H1 (cell line): Measurements from ENCODE around the gene MSTO1. TPM values are rescaled to one million over a fixed set of nuclear protein-coding genes. Genes with fewer than 3 reads are reported as not detected.

Experiments
- CTCF ChIA-PET: fragments of 300-600 bp; sonication (Branson Sonifier 250); formaldehyde crosslinking; loops from one replicate; lab custom pipeline; 2021; ENCODE audit not compliant: partially characterized antibody; lab: Charles Lee
- POLR2A ChIA-PET: fragments of 300-600 bp; sonication (Branson Sonifier 250); formaldehyde crosslinking; loops from one replicate; lab custom pipeline; 2021; ENCODE audit warnings: inconsistent platforms; ENCODE audit not compliant: partially characterized antibody; lab: Charles Lee
- DNase-seq, 2 experiments: peaks; one replicate each; pipeline versions ENCODE4 v3.0.0 to v3.0.0-alpha.2; 2010 to 2022; ENCODE audit warnings: low spot score in 2 of 2, low read depth in 1 of 2, mixed read lengths in 1 of 2
- FAIRE-seq: peaks from 2 replicates; lab custom pipeline; 2011; peaks lifted over from hg19 to GRCh38; lab: Jason Lieb, UNC
- H2AFZ ChIP-seq: 2 replicates; pipeline ENCODE4 v1.8.1; 2012; ENCODE audit warnings: low read length, inconsistent platforms
- H2AK5ac ChIP-seq: 2 replicates; pipeline ENCODE4 v1.6.1; 2013; ENCODE audit warnings: low read depth, low read length
- H2BK120ac ChIP-seq: replicated peaks from 2 replicates; pipeline ENCODE3; 2013; ENCODE audit warnings: low read depth, low read length, inconsistent platforms
- H2BK12ac ChIP-seq: 2 replicates; pipeline ENCODE4 v1.6.1; 2013; ENCODE audit warnings: low read depth, low read length
- H2BK15ac ChIP-seq: 2 replicates; pipeline ENCODE4 v1.6.1; 2013; ENCODE audit warnings: low read length
- H2BK20ac ChIP-seq: 2 replicates; pipeline ENCODE4 v1.6.1; 2013; ENCODE audit warnings: low read length
- H2BK5ac ChIP-seq: 2 replicates; pipeline ENCODE4 v1.6.1; 2013; ENCODE audit warnings: low read depth, low read length
- H3K14ac ChIP-seq: 2 replicates; pipeline ENCODE4 v1.6.1; 2013; ENCODE audit warnings: inconsistent platforms; ENCODE audit not compliant: insufficient read length
- H3K18ac ChIP-seq: 2 replicates; pipeline ENCODE4 v1.6.1; 2013; ENCODE audit warnings: low read length; ENCODE audit errors: extremely low read depth
- H3K23ac ChIP-seq: 2 replicates; pipeline ENCODE4 v1.6.1; 2013; ENCODE audit warnings: inconsistent platforms; ENCODE audit not compliant: insufficient read length
- H3K23me2 ChIP-seq: 2 replicates; pipeline ENCODE4 v1.6.1; 2013; ENCODE audit warnings: low read depth, low read length
- H3K27ac ChIP-seq: 2 replicates; pipeline ENCODE4 v1.6.1; 2011; ENCODE audit warnings: low read depth, low read length, inconsistent platforms
- H3K27me3 ChIP-seq, 4 experiments: replicated peaks in 1 of 4; 1 replicate in 1 of 4; 2 replicates in 3 of 4; pipeline versions ENCODE4 v1.6.1 to v1.8.1; 2011 to 2013; ENCODE audit warnings: low read length in 3 of 4, mild to moderate bottlenecking in 3 of 4, inconsistent platforms in 2 of 4, mixed read lengths in 2 of 4, moderate library complexity in 1 of 4; ENCODE audit not compliant: control insufficient read depth in 3 of 4, insufficient read depth in 3 of 4; ENCODE audit errors: extremely low read depth in 1 of 4
- H3K36me3 ChIP-seq, 4 experiments: 2 replicates each; pipeline versions ENCODE4 v1.6.1 to v1.8.1; 2011 to 2013; ENCODE audit warnings: mild to moderate bottlenecking in 4 of 4, low read length in 3 of 4, moderate library complexity in 2 of 4, control low read depth in 1 of 4, inconsistent platforms in 1 of 4; ENCODE audit not compliant: insufficient read depth in 4 of 4, control insufficient read depth in 2 of 4
- H3K4ac ChIP-seq: replicated peaks from 2 replicates; pipeline ENCODE3; 2013; ENCODE audit warnings: low read length, low read depth, mixed read lengths, inconsistent platforms; ENCODE audit not compliant: insufficient read length
- H3K4me1 ChIP-seq, 4 experiments: replicated peaks in 1 of 4; 1 replicate in 1 of 4; 2 replicates in 3 of 4; pipeline versions ENCODE4 v1.6.1 to v1.8.1; 2011 to 2013; ENCODE audit warnings: low read length in 3 of 4, inconsistent platforms in 2 of 4, mixed read lengths in 1 of 4; ENCODE audit not compliant: insufficient read depth in 4 of 4, control insufficient read depth in 3 of 4
- H3K4me2 ChIP-seq, 2 experiments: 2 replicates each; pipeline versions ENCODE4 v1.6.1 to v1.8.1; 2011 to 2013; ENCODE audit warnings: low read depth in 2 of 2, low read length in 2 of 2, control low read depth in 1 of 2, inconsistent platforms in 1 of 2, mild to moderate bottlenecking in 1 of 2; ENCODE audit not compliant: insufficient read depth in 1 of 2
- H3K4me3 ChIP-seq, 4 experiments: fragments of 200-600, 300-600 bp in 1 of 4; sonication (generic), shearing (Covaris generic), sonication (Bioruptor Twin) in 1 of 4; 2 replicates each; pipeline versions ENCODE4 v1.5.1 to v1.8.1; 2011 to 2016; ENCODE audit warnings: low read length in 4 of 4, low read depth in 3 of 4, control low read depth in 2 of 4, inconsistent platforms in 2 of 4, mild to moderate bottlenecking in 2 of 4, mixed read lengths in 1 of 4, moderate library complexity in 1 of 4; ENCODE audit not compliant: insufficient read depth in 2 of 4; ENCODE audit errors: extremely low read depth in 1 of 4
- H3K56ac ChIP-seq: replicated peaks from 2 replicates; pipeline ENCODE3; 2013; ENCODE audit warnings: low read depth, mild to moderate bottlenecking, mixed read lengths, low read length, inconsistent platforms; ENCODE audit not compliant: insufficient read length
- H3K79me1 ChIP-seq: 2 replicates; pipeline ENCODE4 v1.6.1; 2013; ENCODE audit warnings: low read depth, low read length, control low read depth
- H3K79me2 ChIP-seq, 2 experiments: 2 replicates each; pipeline versions ENCODE4 v1.6.1 to v1.8.1; 2012 to 2013; ENCODE audit warnings: low read length in 2 of 2, mild to moderate bottlenecking in 2 of 2, inconsistent platforms in 1 of 2; ENCODE audit not compliant: insufficient read depth in 2 of 2, control insufficient read depth in 1 of 2
- H3K9ac ChIP-seq, 4 experiments: replicated peaks in 1 of 4; 1 replicate in 1 of 4; 2 replicates in 3 of 4; pipeline versions ENCODE4 v1.6.1 to v1.8.1; 2011 to 2013; ENCODE audit warnings: low read depth in 3 of 4, low read length in 3 of 4, control low read depth in 2 of 4, mild to moderate bottlenecking in 2 of 4, moderate library complexity in 2 of 4, inconsistent platforms in 1 of 4; ENCODE audit errors: extremely low read depth in 1 of 4
- H3K9me3 ChIP-seq, 2 experiments: 2 replicates each; pipeline versions ENCODE4 v1.6.1 to v1.8.1; 2012 to 2013; ENCODE audit warnings: mild to moderate bottlenecking in 2 of 2, moderate library complexity in 2 of 2, control low read depth in 1 of 2, inconsistent platforms in 1 of 2, low read depth in 1 of 2, low read length in 1 of 2, mixed read lengths in 1 of 2; ENCODE audit not compliant: insufficient read depth in 2 of 2
- H4K20me1 ChIP-seq, 2 experiments: replicated peaks in 1 of 2; 2 replicates each; pipeline versions ENCODE3 to v1.8.1; 2011 to 2013; ENCODE audit warnings: inconsistent platforms in 2 of 2, low read length in 2 of 2, mild to moderate bottlenecking in 1 of 2; ENCODE audit not compliant: insufficient read depth in 2 of 2, control insufficient read depth in 1 of 2
- H4K5ac ChIP-seq: 2 replicates; pipeline ENCODE4 v1.6.1; 2013; ENCODE audit warnings: low read length, low read depth, mixed read lengths, inconsistent platforms; ENCODE audit not compliant: insufficient read length
- H4K8ac ChIP-seq: 2 replicates; pipeline ENCODE4 v1.8.0; 2013; ENCODE audit warnings: mild to moderate bottlenecking, moderate library complexity, low read length, inconsistent platforms; ENCODE audit not compliant: insufficient read depth; ENCODE audit errors: extremely low read depth
- H4K91ac ChIP-seq: replicated peaks from 2 replicates; pipeline ENCODE3; 2013; ENCODE audit warnings: low read length, mixed read lengths, inconsistent platforms; ENCODE audit not compliant: insufficient read length
- CHD2 ChIP-seq: IDR thresholded peaks from 2 replicates; pipeline ENCODE4 v1.6.1; 2012; ENCODE audit warnings: low read length, improper control_type of control experiment
- GABPA ChIP-seq: IDR thresholded peaks from 2 replicates; pipeline ENCODE4 v1.6.1; 2011; ENCODE audit warnings: mild to moderate bottlenecking, low read length, moderate library complexity, borderline replicate concordance; ENCODE audit not compliant: insufficient read depth
- KDM5A ChIP-seq: fragments of 200-600 bp; IDR thresholded peaks from 2 replicates; pipeline ENCODE4 v1.7.1; 2012; ENCODE audit warnings: mild to moderate bottlenecking, low read length, inconsistent platforms, mixed read lengths
- PHF8 ChIP-seq: fragments of 200-600 bp; sonication (generic); conservative IDR thresholded peaks from 2 replicates; pipeline ENCODE4 v1.7.1; 2012; ENCODE audit warnings: low read depth, mild to moderate bottlenecking, inconsistent platforms, low read length, moderate library complexity
- POLR2AphosphoS5 ChIP-seq: IDR thresholded peaks from 2 replicates; pipeline ENCODE4 v1.6.1; 2011; ENCODE audit warnings: low read depth, low read length
- RXRA ChIP-seq: IDR thresholded peaks from 2 replicates; pipeline ENCODE4 v1.6.1; 2011; ENCODE audit warnings: low read depth, mild to moderate bottlenecking, low read length, moderate library complexity; ENCODE audit not compliant: insufficient read depth
- SIN3A ChIP-seq, 2 experiments: IDR thresholded peaks in 1 of 2; conservative IDR thresholded peaks in 1 of 2; 2 replicates each; pipeline ENCODE4 v1.6.1; 2011 to 2012; ENCODE audit warnings: low read length in 2 of 2, improper control_type of control experiment in 1 of 2, low read depth in 1 of 2, mild to moderate bottlenecking in 1 of 2
- SP2 ChIP-seq: IDR thresholded peaks from 2 replicates; pipeline ENCODE4 v1.6.1; 2012; ENCODE audit warnings: mild to moderate bottlenecking, low read length, inconsistent platforms
- SRF ChIP-seq: IDR thresholded peaks from 2 replicates; pipeline ENCODE4 v1.6.1; 2011; ENCODE audit warnings: mild to moderate bottlenecking, low read depth, low read length, moderate library complexity
- TBP ChIP-seq: IDR thresholded peaks from 2 replicates; pipeline ENCODE4 v1.6.1; 2011; ENCODE audit warnings: low read depth, low read length, improper control_type of control experiment
- TCF12 ChIP-seq: IDR thresholded peaks from 2 replicates; pipeline ENCODE4 v1.6.1; 2011; ENCODE audit warnings: low read depth, mild to moderate bottlenecking, low read length
- whole genome bisulfite sequencing, 2 experiments: shearing (Covaris generic) in 1 of 2; methylation state at CpG; one replicate each; pipeline versions ENCODE4 v1.1.6 to v1.1.7; 2013 to 2015; ENCODE audit warnings: low lambda C conversion rate in 2 of 2, mixed read lengths in 2 of 2, inconsistent platforms in 1 of 2, low coverage in 1 of 2, missing lambda C conversion rate in 1 of 2; ENCODE audit not compliant: insufficient replicate concordance in 2 of 2, insufficient coverage in 1 of 2, insufficient read length in 1 of 2; ENCODE audit errors: extremely low coverage in 1 of 2, missing lambda C conversion rate in 1 of 2; 5-methylcytosine and 5-hydroxymethylcytosine counted together
- polyA plus RNA-seq, 7 experiments: library from polyadenylated mRNA; depleted of rRNA in 3 of 7; stranded (reverse) in 5 of 7; unstranded in 2 of 7; fragments of >200 nt in 5 of 7; fragments of 200-250 nt in 2 of 7; gene quantifications; 1 replicate in 5 of 7; 2 replicates in 1 of 7; 4 replicates in 1 of 7; pipeline versions ENCODE4 v1.2.1 to v1.2.3, GENCODE V29; 2011 to 2013; ENCODE audit warnings: missing spikeins in 2 of 7, mixed read lengths in 2 of 7
- total RNA-seq: library from RNA; stranded (reverse); fragmentation: NEBNext Ultra II Directional; extraction: Animal tissue kit (Norgen Biotek cat#: 25700); gene quantifications from 2 replicates; pipeline ENCODE4 v1.2.1, GENCODE V29; 2021

The MSTO1 gene
- total and polyA plus RNA-seq, 2 of the 8 experiments (the other 6 are each of a cell fraction or from before 2014, with no cell fraction given) = 40.5 to 51.0 TPM

GRCh38 chr1:155562581-155563376 is 47.2 kb upstream of the MSTO1 start, which contains the start of gene ASH1L:
ASH1L (minus strand) TSS chr1:155562803; CDS start chr1:155521519, 41,284 bp downstream.
- peaks cover 0 to 3% of the 10 kb centered on the region in 2 experiments for H4K20me1 ChIP-seq
- H2BK12ac ChIP-seq = peak within 1 kb of the TSS; percentile 84
- no peaks in the 10 kb centered on the region for H3K9me3 ChIP-seq
- no peaks in the 10 kb centered on the region; the same call in 1 of the 2 replicates for H3K23me2 ChIP-seq
- CTCF ChIA-PET = interaction anchor here (1.0 to 1.1 kb wide), 2 partner anchors 58 to 312 kb away, joined by 3 to 5 read pairs; no protein-coding TSS in a partner anchor
- H3K4me1 ChIP-seq = peaks cover 0 to 4% (median 0%) of the 10 kb centered on the region in 4 experiments; a peak in 2 of 7 replicates
- peak within 1 kb of the TSS; percentile 97 to 99 (median 98) for H3K9ac ChIP-seq
- H2AK5ac ChIP-seq = no peak within 1 kb of the TSS
- DNase-seq (peak; percentile 54 to 92), FAIRE-seq (no peak)
- peaks cover 19 to 73% of the 10 kb centered on the region in 2 experiments for H3K79me2 ChIP-seq
- no peak within 1 kb of the TSS for H3K23ac ChIP-seq
- no peak within 1 kb of the TSS for H2BK20ac ChIP-seq
- no peak within 1 kb of the TSS for H3K4ac ChIP-seq
- H2BK120ac ChIP-seq = no peak within 1 kb of the TSS
- H3K18ac ChIP-seq = peak within 1 kb of the TSS; percentile 100
- H3K79me1 ChIP-seq = no peaks in the 10 kb centered on the region
- WGBS, 2 experiments = 2% methylated on average over 41 of the region's 87 CpGs; no CpG with 5 or more reads in 1 of the 2 experiments
- POLR2A ChIA-PET = interaction anchor here (0.6 to 1.5 kb wide), 13 partner anchors 8 to 275 kb away, joined by 3 to 10 read pairs (median 3); no protein-coding TSS in a partner anchor
- H2AFZ ChIP-seq = peak within 1 kb of the TSS; percentile 93; the same call in 1 of the 2 replicates
- H3K4me2 ChIP-seq = peak within 1 kb of the TSS; percentile 56 to 67
- peak within 1 kb of the TSS; percentile 99 for H4K5ac ChIP-seq
- H4K91ac ChIP-seq = peak within 1 kb of the TSS; percentile 99
- H3K36me3 ChIP-seq = peaks cover 0 to 3% (median 3%) of the 10 kb centered on the region in 4 experiments; a peak in 1 of 8 replicates
- H2BK15ac ChIP-seq = 0 out of 2 replicates have a peak within 1 kb of the TSS, but pooled peaks have one; percentile 95
- peak within 1 kb of the TSS; percentile 92 to 98 (median 92) for H3K4me3 ChIP-seq
- peak within 1 kb of the TSS; percentile 99 for H3K56ac ChIP-seq
- H3K14ac ChIP-seq = no peak within 1 kb of the TSS
- H2BK5ac ChIP-seq = peak within 1 kb of the TSS; percentile 100
- H4K8ac ChIP-seq = peak within 1 kb of the TSS; percentile 99
- H3K27ac ChIP-seq = peak within 1 kb of the TSS; percentile 98
- H3K27me3 ChIP-seq = no peaks in the 10 kb centered on the region
- no peak for TF ChIP-seq TCF12
- TF ChIP-seq CHD2 = no peak
- no peak for TF ChIP-seq SRF
- no peak for TF ChIP-seq KDM5A
- TF ChIP-seq PHF8 = peak; percentile 43
- TF ChIP-seq RXRA = no peak
- TF ChIP-seq GABPA = no peak
- peak in 1 of 2 experiments; percentile 17; a peak in 1 of 4 replicates for TF ChIP-seq SIN3A (conservative IDR thresholded peaks at IDR 0.05 in 1 of 2, IDR thresholded peaks at IDR 0.05 in 1 of 2; ENCODE audit: low read depth in 1 of 2, low read length in 2 of 2)
- no peak for TF ChIP-seq SP2
- TF ChIP-seq TBP = peak; percentile 93
- peak; percentile 96 for TF ChIP-seq POLR2AphosphoS5
